ENCODE results near the gene OTOG.

OTOG gene

DNA sequence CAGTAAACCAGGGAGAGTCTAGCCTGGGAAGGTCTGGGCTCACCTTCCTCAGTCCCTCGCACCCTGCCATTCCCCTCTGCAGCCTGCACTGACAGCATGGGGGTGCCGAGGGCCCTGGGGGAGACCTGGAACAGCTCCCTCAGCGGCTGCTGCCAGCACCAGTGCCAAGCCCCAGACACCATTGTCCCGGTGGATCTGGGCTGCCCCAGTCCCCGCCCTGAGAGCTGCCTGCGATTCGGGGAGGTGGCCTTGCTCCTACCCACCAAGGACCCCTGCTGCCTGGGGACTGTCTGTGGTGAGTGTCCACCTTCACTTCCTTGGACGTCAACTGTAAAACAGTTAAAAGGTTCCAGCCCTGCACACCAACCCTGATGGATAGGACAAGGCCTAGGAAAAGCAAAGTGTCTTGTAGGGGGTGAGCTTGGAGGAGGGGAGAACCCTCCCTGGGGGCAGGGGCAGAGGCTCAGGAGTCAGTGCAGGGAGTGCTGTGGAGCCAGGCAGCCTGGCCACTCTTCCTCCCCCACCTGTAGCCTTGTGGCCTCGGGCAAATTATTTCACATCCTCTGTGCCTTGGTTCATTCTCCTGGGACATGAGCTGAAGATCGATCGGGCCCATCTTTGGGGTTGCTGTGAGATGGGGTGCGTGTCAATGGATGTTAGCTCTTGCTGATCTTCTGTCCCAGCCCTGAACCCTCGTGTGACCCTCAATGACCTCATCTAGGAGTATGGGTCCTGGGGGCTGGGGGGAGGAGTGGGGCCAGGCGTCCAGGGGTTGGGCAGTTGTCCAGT, 87.1 kb downstream of the OTOG start:
- Histone ChIP-seq H3K9me3 (ENCODE audit: control insufficient read depth, insufficient read depth, low read length) (no peaks in the 10 kb centered on the region), H3K4me1 (ENCODE audit: insufficient read depth, low read length) (no peaks in the 10 kb centered on the region), H3K9ac (ENCODE audit: low read depth, low read length) (no peak overlapping the region), H3K36me3 (ENCODE audit: insufficient read depth, low read length) (no peaks in the 10 kb centered on the region)

DNA sequence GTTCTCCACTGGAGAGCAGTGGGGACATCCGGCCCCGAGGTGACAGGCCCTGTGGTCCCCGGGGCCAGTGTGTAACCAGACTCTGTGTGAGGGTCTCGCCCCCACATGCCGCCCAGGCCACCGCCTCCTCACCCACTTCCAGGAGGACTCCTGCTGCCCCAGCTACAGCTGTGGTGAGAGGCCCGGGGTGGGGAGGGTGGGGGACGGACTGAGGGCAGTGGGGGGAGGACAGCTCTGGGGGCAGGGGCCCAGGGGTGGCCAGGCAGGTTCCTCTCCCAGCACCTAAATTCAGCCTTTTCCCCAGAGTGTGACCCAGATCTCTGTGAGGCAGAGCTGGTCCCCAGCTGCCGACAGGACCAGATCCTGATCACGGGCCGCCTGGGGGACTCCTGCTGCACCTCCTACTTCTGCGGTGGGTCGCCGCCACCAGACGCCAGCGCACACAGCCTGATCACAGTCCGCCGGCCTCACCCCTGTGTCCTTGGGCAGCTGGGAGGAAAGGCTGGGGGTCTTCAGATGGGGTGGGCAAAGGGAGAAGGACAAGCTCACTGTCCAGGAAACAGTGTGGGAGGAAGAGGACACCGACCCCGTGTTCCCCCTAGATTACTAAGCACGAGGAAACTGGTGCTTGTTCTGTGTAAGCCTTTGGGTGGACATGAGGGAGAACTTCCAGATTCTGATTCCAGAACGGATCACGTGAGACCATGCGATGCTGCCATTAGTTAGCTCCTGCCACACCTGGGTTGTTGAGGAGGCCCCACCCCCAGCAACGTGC, 87.9 kb downstream of the OTOG start:
- H3K9me3 ChIP-seq (ENCODE audit: control insufficient read depth, insufficient read depth, low read length): no peaks in the 10 kb centered on the region
- no peak overlapping the region for H3K9ac ChIP-seq (ENCODE audit: low read depth, low read length)
- no peaks in the 10 kb centered on the region for H3K36me3 ChIP-seq (ENCODE audit: insufficient read depth, low read length)
- no peaks in the 10 kb centered on the region for H3K4me1 ChIP-seq (ENCODE audit: insufficient read depth, low read length)

DNA sequence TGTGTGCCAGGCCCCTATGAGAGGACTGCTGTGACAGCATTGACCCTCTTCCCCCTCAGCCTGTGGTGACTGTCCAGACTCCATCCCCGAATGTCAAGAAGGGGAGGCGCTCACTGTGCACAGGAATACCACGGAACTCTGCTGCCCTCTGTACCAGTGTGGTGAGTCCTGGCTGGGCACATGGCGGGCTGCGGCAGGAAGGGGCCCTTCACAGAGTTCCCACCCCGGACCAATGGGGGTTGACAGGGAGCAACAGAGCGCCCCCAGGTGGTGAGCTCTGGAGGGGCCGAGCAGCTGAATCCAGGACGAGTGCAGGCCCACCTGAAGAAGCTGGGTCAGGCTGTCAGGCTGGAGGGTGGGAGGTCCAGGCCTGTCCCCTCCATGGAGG, 88.5 kb downstream of the OTOG start:
- Histone ChIP-seq H3K9ac (ENCODE audit: low read depth, low read length) (no peak overlapping the region), H3K4me1 (ENCODE audit: insufficient read depth, low read length) (no peaks in the 10 kb centered on the region), H3K36me3 (ENCODE audit: insufficient read depth, low read length) (no peaks in the 10 kb centered on the region), H3K9me3 (ENCODE audit: control insufficient read depth, insufficient read depth, low read length) (no peaks in the 10 kb centered on the region)

DNA sequence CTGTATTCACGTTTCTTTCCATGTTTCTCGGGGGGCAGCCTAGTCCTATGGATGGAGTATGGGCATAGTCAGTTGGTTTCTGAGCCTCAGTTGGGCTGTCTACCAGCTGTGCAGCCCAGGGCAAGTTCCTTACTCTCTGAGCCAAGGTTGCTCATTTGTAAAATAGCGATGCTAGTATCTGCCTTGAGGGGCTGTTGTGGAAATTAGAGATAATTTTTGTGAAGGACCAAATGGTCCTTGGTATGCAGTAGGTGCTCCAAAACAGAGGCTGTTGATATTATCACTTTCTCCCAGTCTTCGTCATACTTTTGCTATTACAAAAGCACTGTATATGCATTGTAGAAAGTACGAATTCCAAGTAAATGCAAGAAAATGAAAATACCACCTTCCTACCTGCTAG, 89.7 kb downstream of the OTOG start:
- no peaks in the 10 kb centered on the region for H3K9me3 ChIP-seq (ENCODE audit: control insufficient read depth, insufficient read depth, low read length)

DNA sequence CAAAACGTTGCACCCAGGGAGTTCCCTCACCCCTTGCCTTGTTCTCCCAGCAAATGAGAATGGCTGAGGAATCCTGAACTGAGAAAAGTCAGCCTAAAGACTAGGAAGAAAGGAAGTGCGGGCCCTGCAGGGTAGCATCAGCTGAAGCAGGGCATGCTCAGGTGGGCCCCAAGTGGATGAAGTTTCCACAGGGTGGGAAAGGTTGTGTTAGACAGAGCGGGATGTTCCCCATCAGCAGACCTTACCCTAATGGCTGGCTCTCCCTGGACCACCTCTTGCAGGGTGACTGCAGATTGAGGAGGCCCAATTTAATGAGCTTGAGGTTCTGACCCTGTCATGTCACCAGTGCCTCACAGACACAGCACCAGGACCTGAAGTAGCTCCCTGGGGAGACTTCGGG, 90.8 kb downstream of the OTOG start:
- Histone ChIP-seq H3K9me3 (ENCODE audit: control insufficient read depth, insufficient read depth, low read length) (no peaks in the 10 kb centered on the region), H3K4me1 (ENCODE audit: insufficient read depth, low read length) (no peaks in the 10 kb centered on the region), H3K9ac (ENCODE audit: low read depth, low read length) (no peak overlapping the region), H3K36me3 (ENCODE audit: insufficient read depth, low read length) (no peaks in the 10 kb centered on the region)

More for the DNA sequence above, 89.7 kb downstream of the OTOG start:
- Histone ChIP-seq H3K4me1 (ENCODE audit: insufficient read depth, low read length) (no peaks in the 10 kb centered on the region), H3K36me3 (ENCODE audit: insufficient read depth, low read length) (no peaks in the 10 kb centered on the region), H3K9ac (ENCODE audit: low read depth, low read length) (no peak overlapping the region)

DNA sequence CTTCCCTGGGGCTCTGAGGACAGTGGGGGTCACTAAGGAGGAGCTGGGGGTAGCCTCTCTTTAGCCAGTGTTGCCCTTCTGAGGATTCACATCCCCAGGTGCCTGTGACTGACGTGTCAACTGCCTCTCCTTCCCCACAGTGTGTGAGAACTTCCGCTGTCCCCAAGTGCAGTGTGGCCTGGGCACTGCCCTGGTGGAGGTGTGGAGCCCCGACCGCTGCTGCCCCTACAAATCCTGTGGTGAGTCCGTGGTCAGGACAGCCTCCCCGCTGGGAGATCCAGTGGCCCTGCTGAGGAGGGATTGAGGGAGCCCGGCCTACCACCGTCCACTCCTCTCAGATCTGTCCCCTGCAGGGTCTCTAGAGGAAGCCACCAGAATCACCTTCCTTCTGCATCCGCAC, 91.3 kb downstream of the OTOG start:
- Histone ChIP-seq H3K4me1 (ENCODE audit: insufficient read depth, low read length) (no peaks in the 10 kb centered on the region), H3K9ac (ENCODE audit: low read depth, low read length) (no peak overlapping the region), H3K9me3 (ENCODE audit: control insufficient read depth, insufficient read depth, low read length) (no peaks in the 10 kb centered on the region), H3K36me3 (ENCODE audit: insufficient read depth, low read length) (no peaks in the 10 kb centered on the region)

DNA sequence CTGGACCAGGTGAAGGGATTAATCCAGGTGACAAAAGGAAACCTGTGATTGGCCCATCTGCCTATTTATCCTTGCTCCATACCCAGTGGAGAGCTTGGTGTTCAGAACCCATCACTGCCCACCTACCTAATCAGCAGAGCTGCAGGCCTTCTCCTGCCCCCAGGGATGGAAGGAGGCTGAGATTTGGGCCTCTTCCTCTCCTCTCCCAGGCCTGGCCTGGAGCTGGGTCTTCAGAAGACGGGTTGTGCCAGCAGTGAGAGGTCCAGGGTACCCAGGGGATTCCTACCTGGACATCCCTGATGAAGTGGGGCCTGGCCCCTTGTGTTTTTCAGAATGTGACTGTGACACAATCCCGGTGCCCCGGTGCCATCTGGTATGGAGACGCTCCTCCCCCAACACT, 92.0 kb downstream of the OTOG start:
- H3K9ac ChIP-seq (ENCODE audit: low read depth, low read length): no peak overlapping the region
- no peaks in the 10 kb centered on the region for H3K4me1 ChIP-seq (ENCODE audit: insufficient read depth, low read length)
- no peaks in the 10 kb centered on the region for H3K36me3 ChIP-seq (ENCODE audit: insufficient read depth, low read length)
- no peaks in the 10 kb centered on the region for H3K9me3 ChIP-seq (ENCODE audit: control insufficient read depth, insufficient read depth, low read length)

DNA sequence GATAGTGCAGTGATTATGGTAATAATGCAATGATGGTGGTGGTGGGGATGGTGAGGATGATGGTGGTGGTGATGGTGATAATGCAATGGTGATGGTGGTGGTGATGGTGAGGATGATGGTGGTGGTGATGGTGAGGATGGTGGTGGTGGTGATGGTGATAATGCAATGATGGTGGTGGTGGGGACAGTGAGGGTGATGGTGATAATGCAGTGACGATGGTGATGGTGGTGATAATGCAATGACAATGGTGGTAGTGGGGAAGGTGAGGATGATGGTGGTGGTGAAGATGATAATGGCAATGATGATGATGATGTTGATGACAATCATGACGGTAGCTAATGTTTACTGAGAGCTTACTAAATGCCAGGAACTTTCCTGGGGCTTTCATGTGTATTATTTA, 92.7 kb downstream of the OTOG start:
- Histone ChIP-seq H3K36me3 (ENCODE audit: insufficient read depth, low read length) (no peaks in the 10 kb centered on the region), H3K9ac (ENCODE audit: low read depth, low read length) (no peak overlapping the region), H3K9me3 (ENCODE audit: control insufficient read depth, insufficient read depth, low read length) (no peaks in the 10 kb centered on the region)

DNA sequence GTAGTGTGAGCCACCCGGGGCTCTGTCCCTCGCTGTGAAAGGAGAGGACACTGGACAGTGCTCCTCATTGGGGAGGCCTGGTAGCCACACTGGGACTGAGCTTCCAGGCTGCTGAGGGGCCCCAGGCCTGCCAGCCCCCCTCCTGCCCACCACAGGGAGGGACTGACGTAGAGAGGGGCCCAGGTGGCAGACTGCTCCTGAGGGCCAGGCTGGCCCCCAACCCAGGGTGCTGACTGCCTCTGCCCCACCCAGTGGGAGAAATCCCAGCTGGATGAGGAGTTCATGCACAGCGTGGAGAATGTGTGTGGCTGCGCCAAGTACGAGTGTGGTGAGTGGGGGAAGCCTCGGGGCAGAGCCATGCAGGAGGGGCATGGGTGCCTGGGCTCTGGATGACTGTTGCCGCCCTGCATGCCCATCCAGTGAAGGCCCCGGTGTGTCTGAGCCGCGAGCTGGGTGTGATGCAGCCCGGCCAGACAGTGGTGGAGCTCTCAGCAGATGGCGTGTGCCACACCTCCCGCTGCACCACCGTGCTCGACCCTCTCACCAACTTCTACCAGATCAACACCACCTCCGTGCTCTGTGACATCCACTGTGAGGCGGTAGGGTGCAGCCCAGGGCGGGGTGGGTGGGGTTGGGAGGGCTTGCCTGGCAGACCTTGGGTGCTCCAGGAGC, 93.6 kb downstream of the OTOG start:
- Histone ChIP-seq H3K9ac (ENCODE audit: low read depth, low read length) (no peak overlapping the region), H3K9me3 (ENCODE audit: control insufficient read depth, insufficient read depth, low read length) (no peaks in the 10 kb centered on the region), H3K4me1 (ENCODE audit: insufficient read depth, low read length) (no peaks in the 10 kb centered on the region), H3K36me3 (ENCODE audit: insufficient read depth, low read length) (no peaks in the 10 kb centered on the region)

More for the DNA sequence above, 92.7 kb downstream of the OTOG start:
- H3K4me1 ChIP-seq (ENCODE audit: insufficient read depth, low read length): no peaks in the 10 kb centered on the region

DNA sequence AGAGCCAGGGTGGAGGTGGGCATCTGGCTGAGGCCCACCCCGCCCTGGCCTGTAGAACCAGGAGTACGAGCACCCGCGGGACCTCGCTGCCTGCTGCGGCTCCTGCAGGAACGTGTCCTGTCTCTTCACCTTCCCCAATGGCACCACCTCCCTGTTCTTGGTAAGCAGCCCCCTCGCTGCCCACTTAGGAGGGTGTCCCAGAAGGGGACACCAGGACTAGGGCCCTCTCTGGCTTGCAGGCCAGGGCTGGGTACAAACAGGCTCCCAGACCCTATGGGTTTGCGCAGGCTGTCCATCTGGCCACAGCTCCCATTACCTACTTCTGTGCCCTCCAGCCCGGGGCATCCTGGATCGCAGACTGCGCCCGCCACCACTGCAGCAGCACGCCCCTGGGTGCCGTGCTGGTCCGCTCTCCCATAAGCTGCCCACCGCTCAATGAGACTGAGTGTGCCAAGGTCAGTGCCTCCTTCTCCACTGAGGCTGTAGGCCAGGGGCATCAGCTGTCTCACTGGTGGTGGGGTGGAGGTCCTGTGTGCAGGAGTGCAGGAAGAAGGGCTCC, 94.8 kb downstream of the OTOG start:
- Histone ChIP-seq H3K9ac (ENCODE audit: low read depth, low read length) (no peak overlapping the region), H3K36me3 (ENCODE audit: insufficient read depth, low read length) (no peaks in the 10 kb centered on the region), H3K9me3 (ENCODE audit: control insufficient read depth, insufficient read depth, low read length) (no peaks in the 10 kb centered on the region), H3K4me1 (ENCODE audit: insufficient read depth, low read length) (no peaks in the 10 kb centered on the region)

DNA sequence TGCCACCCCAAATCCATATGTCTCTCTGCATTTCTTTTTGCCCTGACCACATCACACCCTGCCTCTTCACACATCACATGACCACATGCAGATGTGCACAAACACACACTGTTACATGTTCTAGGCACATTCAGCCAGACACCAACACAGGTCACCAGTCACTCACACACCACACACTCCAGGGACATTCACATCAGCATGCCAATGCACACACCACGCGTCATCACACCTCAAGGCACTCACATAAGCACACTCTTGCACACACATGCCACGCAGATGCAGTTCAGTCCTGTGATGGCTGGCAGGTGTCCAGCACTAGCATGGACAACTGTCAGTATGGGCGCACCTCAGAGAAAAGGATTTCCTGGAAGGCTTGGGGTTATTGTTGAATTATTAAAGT, 95.3 kb downstream of the OTOG start:
- no peaks in the 10 kb centered on the region for H3K4me1 ChIP-seq (ENCODE audit: insufficient read depth, low read length)
- no peaks in the 10 kb centered on the region for H3K9me3 ChIP-seq (ENCODE audit: control insufficient read depth, insufficient read depth, low read length)
- H3K36me3 ChIP-seq (ENCODE audit: insufficient read depth, low read length): no peaks in the 10 kb centered on the region
- no peak overlapping the region for H3K9ac ChIP-seq (ENCODE audit: low read depth, low read length)

DNA sequence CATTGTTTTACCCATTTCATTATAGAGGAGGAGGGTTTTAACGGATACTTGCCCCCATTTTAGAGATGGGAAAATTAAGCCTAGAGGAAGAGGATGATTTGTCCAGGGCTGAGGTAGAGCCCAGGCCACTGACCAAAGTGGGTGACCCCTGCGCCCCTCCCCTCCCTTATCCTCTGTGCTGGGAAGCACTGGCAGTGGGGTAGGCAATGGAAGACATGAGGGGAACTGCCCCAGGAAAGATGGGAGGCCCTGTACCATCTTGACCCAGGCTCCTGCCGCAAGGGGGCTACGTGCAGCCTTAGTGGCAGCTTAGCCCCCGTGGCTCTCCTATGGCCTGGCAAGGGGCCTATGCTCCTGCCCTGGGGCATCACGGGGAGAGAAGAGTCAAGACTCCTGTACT, 95.9 kb downstream of the OTOG start:
- H3K9ac ChIP-seq (ENCODE audit: low read depth, low read length): no peak overlapping the region
- no peaks in the 10 kb centered on the region for H3K9me3 ChIP-seq (ENCODE audit: control insufficient read depth, insufficient read depth, low read length)
- H3K36me3 ChIP-seq (ENCODE audit: insufficient read depth, low read length): no peaks in the 10 kb centered on the region
- no peaks in the 10 kb centered on the region for H3K4me1 ChIP-seq (ENCODE audit: insufficient read depth, low read length)

DNA sequence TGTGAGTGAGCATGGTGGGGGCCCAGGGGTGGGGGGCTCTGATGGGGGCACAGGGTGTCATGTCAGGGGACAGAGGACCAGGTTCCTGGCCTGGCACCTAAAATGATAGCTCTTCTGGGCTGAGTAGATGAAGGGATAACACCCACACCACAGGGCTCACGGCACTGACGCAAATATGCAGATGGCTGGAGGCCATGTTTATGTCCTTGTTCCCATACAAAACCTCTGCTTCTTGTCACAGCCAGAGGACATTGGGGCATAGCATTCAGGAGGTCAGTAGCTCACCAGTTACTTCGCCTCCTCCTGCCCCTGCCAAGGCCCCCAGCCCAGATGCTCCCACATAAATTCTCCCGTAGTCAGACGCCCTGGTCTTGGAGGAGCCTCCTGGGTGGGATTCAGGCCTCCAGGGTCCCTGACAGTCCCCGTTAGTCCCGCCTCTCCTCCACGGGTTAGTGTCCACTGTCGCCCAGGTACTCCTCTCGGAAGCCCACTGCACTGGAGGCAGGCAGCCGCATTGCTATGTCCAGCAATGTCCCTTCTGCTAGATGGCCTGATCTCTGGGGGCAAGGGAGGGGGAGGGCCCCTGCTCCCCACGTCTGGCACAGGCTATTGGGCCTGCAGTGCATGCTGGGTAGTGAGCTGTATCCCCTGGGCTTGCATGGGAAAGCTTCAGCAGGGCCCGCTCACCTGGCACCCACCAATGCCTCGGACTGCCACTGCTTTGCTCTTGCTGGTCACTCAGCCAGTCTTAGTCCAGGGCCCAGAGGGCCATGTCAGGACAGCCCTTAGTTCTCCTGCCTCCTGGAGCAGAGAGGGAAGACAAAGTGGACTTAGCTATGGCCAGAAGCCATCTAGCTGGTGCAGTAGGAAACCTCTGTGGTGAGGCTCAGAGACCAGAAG, 96.7 kb downstream of the OTOG start:
- no peaks in the 10 kb centered on the region for H3K36me3 ChIP-seq (ENCODE audit: insufficient read depth, low read length)
- no peaks in the 10 kb centered on the region for H3K9me3 ChIP-seq (ENCODE audit: control insufficient read depth, insufficient read depth, low read length)
- H3K9ac ChIP-seq (ENCODE audit: low read depth, low read length): no peak overlapping the region
- H3K4me1 ChIP-seq (ENCODE audit: insufficient read depth, low read length): no peaks in the 10 kb centered on the region
